Fibroblast of villous mesenchyme (primary cell): ENCODE measurements around the gene PRIMA1. TPM values are rescaled to one million over a fixed set of nuclear protein-coding genes. Genes with fewer than 3 reads are reported as not detected.
A peak's percentile ranks its signal among the peaks of the same experiment; 100 is the strongest.

Source experiments
- DNase-seq: peaks from one replicate; pipeline ENCODE4 v3.0.0-alpha.2; 2010; ENCODE audit warnings: low read depth
- H3K4me3 ChIP-seq: 2 replicates; pipeline ENCODE4 v1.5.1; 2011; ENCODE audit warnings: low read depth, mild to moderate bottlenecking, low read length
- CTCF ChIP-seq: IDR thresholded peaks from 2 replicates; pipeline ENCODE4 v1.5.1; 2012; ENCODE audit warnings: low read depth, mild to moderate bottlenecking, low read length; ENCODE audit not compliant: insufficient read depth
- total RNA-seq: library from RNA; depleted of rRNA; stranded (reverse); fragments of >200 nt; gene quantifications from 2 replicates; pipeline ENCODE4 v1.2.3, GENCODE V29; 2012

PRIMA1 gene
- total RNA-seq, 1 donor, result not detected

DNA sequence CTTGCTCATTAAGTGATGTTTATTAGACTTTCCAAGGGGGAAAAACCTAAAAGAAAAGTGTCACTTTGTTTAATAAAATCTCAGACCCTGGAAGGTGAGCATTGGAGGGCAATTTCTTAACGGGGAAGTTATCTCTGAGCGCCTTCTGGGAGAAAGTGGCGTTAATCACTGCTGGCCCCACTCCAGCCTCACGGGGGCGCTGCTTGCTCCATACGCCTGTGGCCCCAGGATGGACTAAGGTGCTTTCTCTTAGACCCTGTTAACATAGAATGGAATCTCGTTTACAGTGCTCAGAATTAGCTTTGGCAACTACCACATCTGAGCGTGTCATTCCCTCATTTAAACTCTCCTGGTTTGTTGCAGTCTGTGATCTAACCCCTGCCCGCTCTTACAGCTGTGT is 16.4 kb upstream of the PRIMA1 start:
- no peak for DNase-seq
- no peak for TF ChIP-seq CTCF
- no peak overlapping the region for H3K4me3 ChIP-seq

DNA sequence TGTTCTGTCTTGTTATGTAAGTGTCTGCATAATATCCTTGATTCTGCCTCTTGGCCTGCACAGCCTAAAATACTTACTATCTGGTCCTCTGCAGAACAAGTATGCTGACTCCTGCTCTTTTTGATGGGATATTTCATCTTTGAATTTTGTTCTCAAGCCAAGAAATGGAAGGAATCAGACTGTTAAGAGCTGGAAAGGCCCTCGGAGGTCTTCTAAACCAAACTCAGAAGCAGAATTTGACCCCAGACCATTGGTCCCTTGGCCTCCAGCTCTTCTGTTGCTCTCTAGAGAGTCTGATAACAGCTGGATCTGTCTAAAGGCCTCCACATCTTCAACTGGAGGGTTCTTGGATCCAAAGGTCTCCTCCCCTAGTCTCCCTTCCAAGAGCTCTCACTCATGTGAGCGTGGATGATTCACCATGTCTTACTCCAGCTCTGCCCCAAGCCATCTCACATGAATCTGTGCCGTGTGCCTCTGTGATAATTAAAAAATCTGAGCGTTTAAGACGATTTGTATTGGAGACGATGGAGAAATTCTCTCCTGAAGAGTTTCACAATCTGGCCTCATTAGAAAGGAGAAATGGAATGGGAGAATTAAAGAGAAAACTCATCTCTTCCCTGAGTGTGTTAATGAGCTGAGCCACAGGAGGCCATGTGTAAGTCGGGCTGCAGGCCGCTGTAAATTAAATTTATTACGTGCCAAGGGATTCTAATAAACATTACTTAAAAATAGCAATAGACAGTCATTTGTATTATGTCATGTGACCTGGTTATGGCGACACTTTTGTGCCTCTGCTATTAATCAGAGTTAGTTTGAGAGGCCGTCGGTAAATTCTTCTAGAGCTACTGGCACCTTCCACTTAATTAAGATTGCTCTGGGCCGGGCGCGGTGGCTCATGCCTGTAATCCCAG is 15.4 kb upstream of the PRIMA1 start:
- H3K4me3 ChIP-seq, result no peak overlapping the region
- DNase-seq, result peak; percentile 7
- no peak for TF ChIP-seq CTCF

- no peak overlapping the region for H3K4me3 ChIP-seq
- no peak for TF ChIP-seq CTCF
- no peak for DNase-seq
Measured at GRCh38 chr14:93799989-93800921, 12.0 kb upstream of the PRIMA1 start.

DNA sequence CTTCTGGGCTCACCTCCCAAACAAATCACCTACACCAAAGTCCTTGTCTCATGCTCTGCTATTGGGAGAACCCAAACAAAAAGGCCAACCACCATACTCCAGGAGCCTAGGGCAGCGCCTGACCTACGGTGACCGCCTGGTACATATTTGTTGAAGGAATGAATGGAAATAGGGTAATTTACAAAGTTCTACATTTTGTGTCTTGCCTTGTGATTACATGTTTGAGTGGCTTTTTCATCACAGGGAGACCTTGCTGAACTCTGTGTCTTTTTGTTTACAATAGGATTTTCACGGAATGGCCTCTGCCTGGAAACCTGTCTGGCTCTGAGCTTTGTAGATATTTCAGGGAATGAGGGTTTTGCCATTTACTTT is 11.3 kb upstream of the PRIMA1 start:
- no peak for TF ChIP-seq CTCF

GRCh38 chr14:93797536-93797935 is 9.3 kb upstream of the PRIMA1 start:
- TF ChIP-seq CTCF, result no peak
- no peak for DNase-seq

More for the DNA sequence above, 11.3 kb upstream of the PRIMA1 start:
- DNase-seq, result no peak
- no peak overlapping the region for H3K4me3 ChIP-seq

GRCh38 chr14:93797071-93797470 is 8.8 kb upstream of the PRIMA1 start:
- DNase-seq, result no peak
- TF ChIP-seq CTCF, result no peak
- no peak overlapping the region for H3K4me3 ChIP-seq

More at GRCh38 chr14:93797536-93797935, 9.3 kb upstream of the PRIMA1 start:
- no peak overlapping the region for H3K4me3 ChIP-seq
